HG03520 (cell line): ENCODE results near the gene RSPH3.

Source experiments
- ATAC-seq: cut with Tn5 transposase; IDR thresholded peaks from one replicate; pipeline ENCODE4 v1.9.1; 2021; ENCODE audit warnings: mild to moderate bottlenecking, moderate library complexity; ENCODE audit not compliant: unreplicated experiment

The RSPH3 gene

GRCh38 chr6:158938220-158938619 lies 61.8 kb downstream of the RSPH3 start:
- ATAC-seq, result no peak

DNA sequence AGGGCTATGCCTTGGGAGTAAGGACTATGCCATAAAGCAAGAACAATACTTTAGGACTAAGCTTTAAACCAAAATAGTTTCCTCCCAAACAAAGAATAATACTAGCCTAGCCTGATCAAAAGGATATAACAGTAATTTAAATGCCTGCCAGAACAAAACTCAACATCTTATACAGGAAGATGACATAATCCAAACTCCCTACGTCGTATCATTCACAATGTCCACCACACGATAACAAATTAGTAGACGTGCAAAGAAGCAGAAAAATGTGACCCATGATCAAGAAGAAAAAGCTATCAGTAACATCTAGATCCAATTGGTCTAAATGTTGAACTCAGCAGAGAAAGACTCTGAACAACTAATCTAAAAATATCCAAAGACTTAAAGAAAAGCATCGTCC lies 65.8 kb downstream of the RSPH3 start:
- ATAC-seq, result no peak

DNA sequence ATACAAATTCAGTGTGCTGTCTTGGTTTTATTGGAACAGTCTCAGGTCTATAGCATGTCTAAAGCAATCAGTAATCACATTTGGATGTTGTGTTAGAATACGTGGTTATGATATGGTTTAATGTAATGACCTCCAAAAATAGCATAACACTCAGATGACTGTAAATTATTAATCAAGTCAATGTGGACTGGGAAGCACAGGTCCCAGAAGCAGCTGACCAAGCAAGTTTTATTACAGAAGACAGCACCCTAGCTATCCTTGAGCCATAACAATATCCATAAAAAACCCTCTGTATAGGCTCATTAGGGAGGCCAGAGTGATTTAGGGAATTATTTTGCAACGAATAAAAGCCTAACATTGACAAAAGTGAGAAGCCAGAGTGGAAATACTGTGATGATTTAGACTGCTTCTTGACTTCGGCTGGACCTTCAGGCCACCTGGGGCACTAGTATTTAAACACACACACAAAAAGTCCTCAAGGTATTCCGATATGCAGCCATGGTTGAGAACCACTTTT lies 66.9 kb downstream of the RSPH3 start:
- no peak for ATAC-seq

DNA sequence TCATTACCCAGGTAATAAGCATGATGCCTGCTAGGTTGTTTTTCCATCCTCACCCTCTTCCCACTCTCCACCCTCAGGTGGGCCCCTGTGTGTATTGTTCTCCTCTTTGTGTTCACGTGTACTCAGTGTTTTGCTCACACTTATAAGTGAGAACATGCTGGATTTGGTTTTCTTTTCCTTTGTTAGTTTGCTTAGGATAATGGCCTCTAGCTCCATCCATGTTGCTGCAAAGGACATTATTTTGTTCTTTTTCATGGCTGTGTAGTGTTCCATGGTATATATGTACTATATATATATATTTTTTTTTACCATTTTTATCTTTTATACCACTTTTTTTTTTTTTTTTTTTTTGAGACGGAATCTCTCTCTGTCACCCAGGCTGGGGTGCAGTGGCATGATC lies 71.9 kb downstream of the RSPH3 start:
- no peak for ATAC-seq

DNA sequence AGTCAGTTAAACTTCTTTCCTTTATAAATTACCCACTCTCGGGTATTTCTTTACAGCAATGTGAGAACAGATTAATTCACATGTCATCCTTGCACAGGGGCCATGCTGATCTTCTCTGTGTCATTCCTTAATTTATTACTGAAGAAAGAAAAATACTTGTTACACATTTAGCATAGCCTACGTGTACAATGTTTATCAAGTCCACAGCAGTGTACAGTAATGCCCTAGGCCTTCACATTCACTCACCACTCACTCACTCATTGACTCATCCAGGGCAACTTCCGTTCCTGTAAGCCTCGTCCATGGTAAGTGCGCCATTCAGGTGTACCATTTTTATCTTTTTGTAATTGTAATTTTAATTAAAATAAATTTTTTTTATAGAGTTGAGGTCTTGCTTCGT lies 73.6 kb downstream of the RSPH3 start:
- no peak for ATAC-seq

GRCh38 chr6:158924499-158925455 lies 75.2 kb downstream of the RSPH3 start:
- no peak for ATAC-seq

GRCh38 chr6:158923805-158924498 lies 76.0 kb downstream of the RSPH3 start:
- ATAC-seq, result no peak
